Brain microvascular endothelial cell (primary cell): ENCODE data around the gene PTCH1.

Source experiments
- DNase-seq: peaks from one replicate; pipeline ENCODE4 v3.0.0-alpha.2; 2020
- H3K27ac ChIP-seq: fragments of 250-450 bp; sonication (Bioruptor Pico); 2 replicates; pipeline ENCODE4 v1.5.1; 2020; ENCODE audit warnings: mild to moderate bottlenecking, moderate library complexity
- H3K27me3 ChIP-seq: fragments of 250-450 bp; sonication (Bioruptor Pico); replicated peaks from 2 replicates; pipeline ENCODE4 v1.5.1; 2020; ENCODE audit warnings: mild to moderate bottlenecking
- H3K36me3 ChIP-seq: fragments of 250-450 bp; sonication (Bioruptor Pico); replicated peaks from 2 replicates; pipeline ENCODE4 v1.5.1; 2020; ENCODE audit warnings: mild to moderate bottlenecking
- H3K4me3 ChIP-seq: 2 replicates; pipeline ENCODE4 v1.5.1; 2011; ENCODE audit warnings: low read depth, mild to moderate bottlenecking, control low read depth, low read length, moderate library complexity
- in situ Hi-C: cut with HindIII; loops from 2 replicates; pipeline ENCODE4 v1.10.0; 2017; ENCODE audit warnings: low sequenced_read_pairs, low pct_ligation_motif_present
- TF ChIP-seq, protein P1 (sequence below): IDR thresholded peaks from 2 replicates; pipeline ENCODE4 v1.5.1; 2011; ENCODE audit warnings: low read depth, mild to moderate bottlenecking, moderate library complexity, low read length, control low read depth, inconsistent platforms; ENCODE audit errors: missing control alignments

The PTCH1 gene

DNA sequence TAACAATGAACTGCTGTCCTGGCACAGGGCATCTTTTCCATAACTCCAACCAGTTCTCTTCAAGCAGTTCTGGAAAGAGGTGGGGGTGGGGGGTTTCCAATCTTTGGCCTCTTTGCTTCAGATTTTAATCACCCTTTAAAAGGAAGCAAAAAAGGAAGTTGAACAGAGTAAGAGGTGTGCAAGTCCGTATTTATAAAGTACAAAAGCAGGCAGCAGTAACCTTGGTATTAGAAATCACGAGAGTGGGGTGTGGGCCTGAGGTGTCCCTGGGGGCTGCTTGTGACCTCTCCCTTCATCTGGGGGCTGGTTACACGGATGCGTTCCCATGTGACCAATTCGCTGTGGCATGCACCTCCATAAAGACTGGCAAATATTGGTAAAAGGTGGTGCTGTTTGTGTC lies 70.5 kb downstream of the PTCH1 start:
- Histone ChIP-seq H3K27ac (no peak overlapping the region), H3K4me3 (no peak overlapping the region), H3K36me3 (no peaks in the 10 kb centered on the region), H3K27me3 (no peaks in the 10 kb centered on the region)
- no peak for DNase-seq
- TF ChIP-seq, protein P1, sequence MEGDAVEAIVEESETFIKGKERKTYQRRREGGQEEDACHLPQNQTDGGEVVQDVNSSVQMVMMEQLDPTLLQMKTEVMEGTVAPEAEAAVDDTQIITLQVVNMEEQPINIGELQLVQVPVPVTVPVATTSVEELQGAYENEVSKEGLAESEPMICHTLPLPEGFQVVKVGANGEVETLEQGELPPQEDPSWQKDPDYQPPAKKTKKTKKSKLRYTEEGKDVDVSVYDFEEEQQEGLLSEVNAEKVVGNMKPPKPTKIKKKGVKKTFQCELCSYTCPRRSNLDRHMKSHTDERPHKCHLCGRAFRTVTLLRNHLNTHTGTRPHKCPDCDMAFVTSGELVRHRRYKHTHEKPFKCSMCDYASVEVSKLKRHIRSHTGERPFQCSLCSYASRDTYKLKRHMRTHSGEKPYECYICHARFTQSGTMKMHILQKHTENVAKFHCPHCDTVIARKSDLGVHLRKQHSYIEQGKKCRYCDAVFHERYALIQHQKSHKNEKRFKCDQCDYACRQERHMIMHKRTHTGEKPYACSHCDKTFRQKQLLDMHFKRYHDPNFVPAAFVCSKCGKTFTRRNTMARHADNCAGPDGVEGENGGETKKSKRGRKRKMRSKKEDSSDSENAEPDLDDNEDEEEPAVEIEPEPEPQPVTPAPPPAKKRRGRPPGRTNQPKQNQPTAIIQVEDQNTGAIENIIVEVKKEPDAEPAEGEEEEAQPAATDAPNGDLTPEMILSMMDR = no peak
- in situ Hi-C loops = no loop called here

DNA sequence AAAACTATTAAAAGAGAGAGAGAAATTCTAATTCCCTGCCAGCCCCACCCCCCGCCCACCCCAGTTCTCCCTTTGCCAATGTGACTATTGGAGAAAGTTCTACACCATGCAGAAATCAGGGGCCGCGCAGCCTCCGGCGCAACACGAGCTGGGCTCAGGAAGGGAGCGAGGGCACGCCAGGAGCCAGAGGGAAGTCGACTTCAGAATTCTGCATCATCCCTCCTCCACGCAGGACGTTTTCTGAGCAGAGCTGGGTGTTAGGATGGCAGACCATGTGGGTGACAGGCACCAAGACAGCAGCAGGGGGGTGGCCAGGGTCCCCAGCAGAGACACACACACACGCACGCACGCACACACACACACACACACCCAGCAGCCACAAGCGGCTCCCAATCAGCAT lies 72.6 kb downstream of the PTCH1 start:
- TF ChIP-seq, protein P1 = no peak
- no peaks in the 10 kb centered on the region for H3K27me3 ChIP-seq
- in situ Hi-C loops = no loop called here
- H3K27ac ChIP-seq = no peak overlapping the region
- no peaks in the 10 kb centered on the region for H3K36me3 ChIP-seq
- H3K4me3 ChIP-seq = no peak overlapping the region
- DNase-seq = no peak

DNA sequence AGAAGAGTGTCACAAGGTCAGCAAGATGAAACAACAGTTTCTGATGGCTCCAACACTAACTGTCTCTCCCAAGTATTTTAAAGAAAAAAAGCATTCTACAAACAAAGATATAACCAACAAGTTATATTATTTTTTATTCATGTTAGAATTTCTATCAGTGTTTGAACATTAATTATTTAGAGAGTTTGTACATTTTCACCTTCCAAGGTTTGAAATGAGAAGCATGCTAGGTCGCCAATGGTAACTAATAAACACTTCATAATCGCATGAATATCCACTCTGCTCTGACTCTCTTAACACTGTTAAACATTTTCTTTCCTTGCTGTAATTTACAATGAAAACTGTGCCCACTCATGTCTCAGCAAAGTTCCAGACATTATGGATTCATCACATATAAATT lies 73.5 kb downstream of the PTCH1 start:
- Histone ChIP-seq H3K27me3 (no peaks in the 10 kb centered on the region), H3K4me3 (no peak overlapping the region), H3K27ac (no peak overlapping the region), H3K36me3 (no peaks in the 10 kb centered on the region)
- DNase-seq = no peak
- TF ChIP-seq, protein P1 = no peak
- in situ Hi-C loops = no loop called here

- Histone ChIP-seq H3K4me3 (no peak overlapping the region), H3K27ac (no peak overlapping the region), H3K36me3 (no peaks in the 10 kb centered on the region), H3K27me3 (no peaks in the 10 kb centered on the region)
- DNase-seq = no peak
- in situ Hi-C loops = no loop called here
- TF ChIP-seq, protein P1 = no peak
Measured at GRCh38 chr9:95441081-95441480, 75.7 kb downstream of the PTCH1 start.

DNA sequence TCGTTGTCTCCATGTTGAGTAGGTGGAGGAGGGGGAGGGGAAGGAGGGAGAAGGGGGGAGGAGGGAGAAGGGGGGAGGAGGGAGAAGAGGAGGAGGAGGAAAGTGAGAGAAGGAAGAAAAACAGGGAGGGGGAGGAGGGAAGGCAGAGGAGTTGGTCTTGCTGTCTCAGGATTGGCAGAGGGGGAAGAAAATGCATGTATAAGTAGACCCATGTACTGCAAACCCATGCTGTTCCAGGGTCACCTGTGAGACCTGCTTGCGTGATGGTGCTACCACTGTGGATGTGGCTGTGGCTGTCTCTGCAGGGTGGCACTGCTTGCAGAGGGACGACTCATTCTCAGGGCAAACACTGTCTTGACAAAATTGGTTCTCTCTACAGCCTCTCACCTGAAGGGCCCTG lies 76.3 kb downstream of the PTCH1 start:
- H3K27ac ChIP-seq = no peak overlapping the region
- no peak for DNase-seq
- no peak overlapping the region for H3K4me3 ChIP-seq
- no peaks in the 10 kb centered on the region for H3K36me3 ChIP-seq
- in situ Hi-C loops = no loop called here
- TF ChIP-seq, protein P1 = no peak
- no peaks in the 10 kb centered on the region for H3K27me3 ChIP-seq

DNA sequence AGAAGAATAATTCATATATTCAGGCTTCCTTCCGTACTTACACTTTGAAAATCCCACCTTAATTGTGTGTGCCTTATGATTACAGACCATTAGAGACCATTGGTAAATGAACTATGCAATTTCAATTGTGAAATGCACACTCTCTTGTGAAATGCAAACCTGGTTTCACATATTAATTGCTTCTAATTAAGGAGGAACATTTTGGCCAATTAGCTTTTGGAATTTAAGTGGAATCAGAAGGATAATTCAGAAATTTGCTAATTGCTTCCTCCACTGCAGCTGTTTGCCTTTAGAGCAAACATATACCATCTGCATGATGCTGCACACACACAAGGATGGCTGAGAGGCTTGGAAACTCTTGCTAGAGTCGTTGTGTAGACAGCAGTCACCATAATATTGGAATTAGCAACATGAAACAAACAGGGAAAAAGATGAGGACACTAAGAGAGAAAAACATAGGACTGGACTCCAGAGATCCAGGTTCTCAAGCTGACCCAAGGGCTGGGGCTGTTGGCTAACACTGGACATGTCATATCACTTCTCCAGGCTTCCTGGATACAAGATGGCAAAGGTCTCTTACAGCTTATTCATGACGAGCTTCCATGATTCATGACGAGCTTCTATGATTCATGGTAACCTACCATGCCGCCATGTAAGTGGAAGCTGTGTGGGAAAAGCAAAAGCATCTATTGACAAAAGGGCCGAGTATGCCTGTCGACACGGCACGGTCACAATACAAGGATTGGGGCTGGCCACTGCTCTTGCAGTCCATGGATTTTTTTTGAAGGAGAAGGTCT lies 78.0 kb downstream of the PTCH1 start:
- no peak for DNase-seq
- no peaks in the 10 kb centered on the region for H3K27me3 ChIP-seq
- TF ChIP-seq, protein P1 = no peak
- in situ Hi-C loops = no loop called here
- no peak overlapping the region for H3K4me3 ChIP-seq
- no peak overlapping the region for H3K27ac ChIP-seq
- no peaks in the 10 kb centered on the region for H3K36me3 ChIP-seq
